GM12891 (cell line): Measurements from ENCODE around the gene SPPL3.

ENCODE experiments used
- POLR2A ChIP-seq: IDR thresholded peaks from 2 replicates; pipeline ENCODE4 v1.6.1; 2011; ENCODE audit warnings: low read depth, low read length, control low read depth
- POLR2AphosphoS5 ChIP-seq: IDR thresholded peaks from 2 replicates; pipeline ENCODE4 v1.6.1; 2011; ENCODE audit warnings: low read depth, low read length, control low read depth
- TAF1 ChIP-seq: IDR thresholded peaks from 2 replicates; pipeline ENCODE4 v1.6.1; 2011; ENCODE audit warnings: low read depth, low read length, control low read depth

DNA sequence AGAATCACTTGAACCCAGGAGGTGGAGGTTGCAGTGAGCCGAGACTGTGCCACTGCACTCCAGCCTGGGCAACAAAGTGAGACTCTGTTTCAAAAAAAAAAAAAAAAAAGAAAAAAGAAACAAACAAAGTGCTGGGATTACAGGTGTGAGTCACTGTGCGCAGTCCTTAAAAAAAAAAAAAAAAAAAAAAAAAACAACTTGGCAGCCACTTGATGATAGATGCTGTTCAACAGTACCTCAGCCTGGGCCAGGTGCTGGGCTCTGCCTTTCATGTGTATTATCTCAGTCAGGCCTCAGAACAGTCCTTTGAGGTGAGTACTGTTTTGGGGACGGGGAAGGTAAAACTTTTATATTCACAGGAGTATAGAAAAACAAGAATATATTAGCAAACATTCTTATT is 169.0 kb downstream of the SPPL3 start:
- TF ChIP-seq TAF1 (no peak), POLR2A (no peak), POLR2AphosphoS5 (no peak)
